ENCODE results near the gene C14orf180. TPM values are rescaled to one million over a fixed set of nuclear protein-coding genes. Genes with fewer than 3 reads are reported as not detected.

The C14orf180 gene
- total RNA-seq = 0.26 TPM

GRCh38 chr14:104579507-104579906 is at the start of gene C14orf180:
C14orf180 (plus strand) TSS chr14:104579764; CDS start chr14:104586431, 6,667 bp downstream.
- no peak for DNase-seq (ENCODE audit: low spot score)

- no peak for DNase-seq (ENCODE audit: low spot score)
Observed at GRCh38 chr14:104530646-104531045, 48.9 kb upstream of the C14orf180 start.

- no peak for DNase-seq (ENCODE audit: low spot score)
Observed at GRCh38 chr14:104531421-104532190, 48.0 kb upstream of the C14orf180 start.

GRCh38 chr14:104532191-104532555 is 47.4 kb upstream of the C14orf180 start:
- DNase-seq (ENCODE audit: low spot score) = no peak

- no peak for DNase-seq (ENCODE audit: low spot score)
Observed at GRCh38 chr14:104534036-104534435, 45.5 kb upstream of the C14orf180 start.

- peak; percentile 42 for DNase-seq (ENCODE audit: low spot score)
Observed at GRCh38 chr14:104536942-104537612, 42.5 kb upstream of the C14orf180 start.

GRCh38 chr14:104537613-104537988 is 42.0 kb upstream of the C14orf180 start:
- no peak for DNase-seq (ENCODE audit: low spot score)

GRCh38 chr14:104541905-104542465 is 37.6 kb upstream of the C14orf180 start:
- DNase-seq (ENCODE audit: low spot score) = no peak

- no peak for DNase-seq (ENCODE audit: low spot score)
Observed at GRCh38 chr14:104542871-104543830, 36.4 kb upstream of the C14orf180 start.

- DNase-seq (ENCODE audit: low spot score) = no peak
Observed at GRCh38 chr14:104544362-104544961, 35.1 kb upstream of the C14orf180 start.

- no peak for DNase-seq (ENCODE audit: low spot score)
Observed at GRCh38 chr14:104545151-104545941, 34.2 kb upstream of the C14orf180 start.

- no peak for DNase-seq (ENCODE audit: low spot score)
Observed at GRCh38 chr14:104545942-104546501, 33.5 kb upstream of the C14orf180 start.

- no peak for DNase-seq (ENCODE audit: low spot score)
Observed at GRCh38 chr14:104546591-104547309, 32.8 kb upstream of the C14orf180 start.

- no peak for DNase-seq (ENCODE audit: low spot score)
Observed at GRCh38 chr14:104547310-104547997, 32.1 kb upstream of the C14orf180 start.

- no peak for DNase-seq (ENCODE audit: low spot score)
Observed at GRCh38 chr14:104547998-104548700, 31.4 kb upstream of the C14orf180 start.

GRCh38 chr14:104548802-104549535 is 30.6 kb upstream of the C14orf180 start:
- DNase-seq (ENCODE audit: low spot score) = no peak

GRCh38 chr14:104549536-104550339 is 29.8 kb upstream of the C14orf180 start:
- DNase-seq (ENCODE audit: low spot score) = no peak
